ENCODE measurements around the gene SARDH.

The SARDH gene

DNA sequence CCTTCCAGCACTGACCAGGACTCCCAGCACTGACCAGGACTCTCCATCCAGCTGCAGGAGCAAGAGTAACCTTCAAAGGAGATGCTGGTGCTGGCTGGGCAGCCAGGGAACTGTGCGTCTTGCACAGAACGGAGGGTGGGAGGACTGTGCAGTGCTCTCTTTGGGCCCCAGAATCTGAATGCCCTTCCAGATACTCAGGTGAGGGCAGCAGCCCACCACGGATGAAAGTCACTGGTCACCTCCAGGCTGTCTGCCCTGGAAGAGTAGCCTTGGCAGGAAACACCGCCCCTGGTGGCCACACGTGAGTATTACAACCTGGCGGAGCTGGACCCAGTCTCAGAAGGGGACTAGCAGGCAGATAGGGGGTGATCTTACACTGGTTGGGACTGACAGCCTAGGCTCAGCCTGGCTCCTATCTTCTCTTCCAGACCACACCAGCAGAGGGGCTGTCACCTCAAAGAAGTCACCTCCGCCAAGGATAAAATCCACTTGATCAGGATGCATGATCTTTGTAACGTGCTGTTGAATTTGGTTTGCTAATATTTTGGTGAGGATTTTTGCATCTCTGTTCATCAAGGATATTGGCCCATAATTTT lies 4.8 kb upstream of the SARDH start:
- H3K4me3 ChIP-seq (ENCODE audit: low read depth, low read length): no peak overlapping the region
- peaks cover 7% of the 10 kb centered on the region for H3K27me3 ChIP-seq (replicated peaks)
- in situ Hi-C loops (cut with HindIII; ENCODE audit: low pct_ligation_motif_present, low sequenced_read_pairs): no loop called here
- TF ChIP-seq, protein P1, sequence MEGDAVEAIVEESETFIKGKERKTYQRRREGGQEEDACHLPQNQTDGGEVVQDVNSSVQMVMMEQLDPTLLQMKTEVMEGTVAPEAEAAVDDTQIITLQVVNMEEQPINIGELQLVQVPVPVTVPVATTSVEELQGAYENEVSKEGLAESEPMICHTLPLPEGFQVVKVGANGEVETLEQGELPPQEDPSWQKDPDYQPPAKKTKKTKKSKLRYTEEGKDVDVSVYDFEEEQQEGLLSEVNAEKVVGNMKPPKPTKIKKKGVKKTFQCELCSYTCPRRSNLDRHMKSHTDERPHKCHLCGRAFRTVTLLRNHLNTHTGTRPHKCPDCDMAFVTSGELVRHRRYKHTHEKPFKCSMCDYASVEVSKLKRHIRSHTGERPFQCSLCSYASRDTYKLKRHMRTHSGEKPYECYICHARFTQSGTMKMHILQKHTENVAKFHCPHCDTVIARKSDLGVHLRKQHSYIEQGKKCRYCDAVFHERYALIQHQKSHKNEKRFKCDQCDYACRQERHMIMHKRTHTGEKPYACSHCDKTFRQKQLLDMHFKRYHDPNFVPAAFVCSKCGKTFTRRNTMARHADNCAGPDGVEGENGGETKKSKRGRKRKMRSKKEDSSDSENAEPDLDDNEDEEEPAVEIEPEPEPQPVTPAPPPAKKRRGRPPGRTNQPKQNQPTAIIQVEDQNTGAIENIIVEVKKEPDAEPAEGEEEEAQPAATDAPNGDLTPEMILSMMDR (IDR thresholded peaks at IDR 0.05; ENCODE audit: low read depth, low read length, missing control alignments): peak; percentile 99
- H3K27ac ChIP-seq: no peak overlapping the region
- H3K36me3 ChIP-seq (replicated peaks): no peaks in the 10 kb centered on the region
- DNase-seq: peak; percentile 54

DNA sequence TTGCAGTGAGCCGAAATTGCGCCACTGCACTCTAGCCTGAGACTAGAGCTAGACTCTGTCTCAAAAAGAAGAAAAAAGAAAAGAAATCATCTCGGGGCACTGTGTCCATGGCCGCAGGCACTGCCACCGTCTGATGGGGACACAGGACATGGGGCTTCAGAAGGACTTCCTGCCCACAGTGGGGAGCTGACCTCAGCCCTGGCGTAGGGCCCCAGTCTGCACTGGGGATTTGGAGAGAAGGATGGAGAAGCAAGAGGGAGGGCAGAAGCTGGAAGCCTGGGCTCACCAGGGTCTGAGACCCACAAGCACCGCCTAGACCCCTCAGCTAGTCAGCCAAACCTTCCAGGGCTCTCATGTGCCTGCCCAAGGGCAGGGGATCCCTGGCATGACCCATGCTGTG lies 4.1 kb upstream of the SARDH start:
- no peak for DNase-seq
- in situ Hi-C loops (cut with HindIII; ENCODE audit: low pct_ligation_motif_present, low sequenced_read_pairs): no loop called here

DNA sequence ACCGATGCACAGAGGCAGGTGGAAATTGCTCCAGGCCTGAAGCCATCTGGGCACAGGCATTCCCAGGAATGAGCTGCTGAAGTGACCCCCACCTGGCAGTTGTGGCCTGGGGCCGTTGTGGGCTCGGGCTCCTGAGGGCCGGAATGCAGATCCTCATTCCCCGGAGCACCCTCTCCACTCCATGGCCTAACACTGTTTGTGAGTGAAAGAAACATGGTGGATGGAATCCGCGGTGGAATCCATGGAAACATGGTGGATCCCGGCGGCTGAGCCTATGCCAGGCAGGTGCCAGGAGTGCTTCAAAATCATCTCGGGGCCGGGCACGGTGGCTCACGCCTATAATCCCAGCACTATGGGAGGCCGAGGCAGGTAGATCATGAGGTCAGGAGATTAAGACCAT lies 3.6 kb upstream of the SARDH start:
- in situ Hi-C loops (cut with HindIII; ENCODE audit: low pct_ligation_motif_present, low sequenced_read_pairs): no loop called here
- H3K27me3 ChIP-seq (replicated peaks): peaks cover 3% of the 10 kb centered on the region
- no peaks in the 10 kb centered on the region for H3K36me3 ChIP-seq (replicated peaks)
- DNase-seq: no peak
- H3K27ac ChIP-seq: no peak overlapping the region
- no peak overlapping the region for H3K4me3 ChIP-seq (ENCODE audit: low read depth, low read length)
- TF ChIP-seq, protein P1 (IDR thresholded peaks at IDR 0.05; ENCODE audit: low read depth, low read length, missing control alignments): no peak

More for the DNA sequence above, 4.1 kb upstream of the SARDH start:
- Histone ChIP-seq H3K4me3 (ENCODE audit: low read depth, low read length) (no peak overlapping the region), H3K27ac (no peak overlapping the region), H3K27me3 (replicated peaks) (peaks cover 3% of the 10 kb centered on the region), H3K36me3 (replicated peaks) (no peaks in the 10 kb centered on the region)
- TF ChIP-seq, protein P1 (IDR thresholded peaks at IDR 0.05; ENCODE audit: low read depth, low read length, missing control alignments): no peak

DNA sequence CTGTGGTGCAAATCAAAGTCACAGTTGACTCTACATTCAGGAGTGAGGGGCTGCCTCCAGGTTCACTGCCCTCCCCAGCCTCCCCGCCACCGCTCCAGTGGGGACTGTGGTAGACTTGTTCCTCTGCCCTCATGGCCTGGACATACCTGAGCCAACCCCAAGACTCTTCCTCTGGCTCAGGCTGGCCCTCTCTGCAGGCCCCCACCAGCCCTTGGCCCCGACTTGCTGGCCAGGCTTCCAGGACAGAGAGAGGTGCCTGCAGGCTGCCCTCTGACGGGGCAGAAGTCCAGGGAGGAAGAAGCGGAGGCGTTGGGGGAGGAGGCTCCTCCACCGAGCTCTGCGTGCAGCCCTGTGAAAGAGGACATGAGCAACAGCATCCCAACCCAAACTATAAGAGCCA lies 2.8 kb upstream of the SARDH start:
- DNase-seq: no peak
- Histone ChIP-seq H3K27me3 (replicated peaks) (no peaks in the 10 kb centered on the region), H3K4me3 (ENCODE audit: low read depth, low read length) (no peak overlapping the region), H3K36me3 (replicated peaks) (no peaks in the 10 kb centered on the region), H3K27ac (no peak overlapping the region)
- TF ChIP-seq, protein P1 (IDR thresholded peaks at IDR 0.05; ENCODE audit: low read depth, low read length, missing control alignments): no peak
- in situ Hi-C loops (cut with HindIII; ENCODE audit: low pct_ligation_motif_present, low sequenced_read_pairs): no loop called here

DNA sequence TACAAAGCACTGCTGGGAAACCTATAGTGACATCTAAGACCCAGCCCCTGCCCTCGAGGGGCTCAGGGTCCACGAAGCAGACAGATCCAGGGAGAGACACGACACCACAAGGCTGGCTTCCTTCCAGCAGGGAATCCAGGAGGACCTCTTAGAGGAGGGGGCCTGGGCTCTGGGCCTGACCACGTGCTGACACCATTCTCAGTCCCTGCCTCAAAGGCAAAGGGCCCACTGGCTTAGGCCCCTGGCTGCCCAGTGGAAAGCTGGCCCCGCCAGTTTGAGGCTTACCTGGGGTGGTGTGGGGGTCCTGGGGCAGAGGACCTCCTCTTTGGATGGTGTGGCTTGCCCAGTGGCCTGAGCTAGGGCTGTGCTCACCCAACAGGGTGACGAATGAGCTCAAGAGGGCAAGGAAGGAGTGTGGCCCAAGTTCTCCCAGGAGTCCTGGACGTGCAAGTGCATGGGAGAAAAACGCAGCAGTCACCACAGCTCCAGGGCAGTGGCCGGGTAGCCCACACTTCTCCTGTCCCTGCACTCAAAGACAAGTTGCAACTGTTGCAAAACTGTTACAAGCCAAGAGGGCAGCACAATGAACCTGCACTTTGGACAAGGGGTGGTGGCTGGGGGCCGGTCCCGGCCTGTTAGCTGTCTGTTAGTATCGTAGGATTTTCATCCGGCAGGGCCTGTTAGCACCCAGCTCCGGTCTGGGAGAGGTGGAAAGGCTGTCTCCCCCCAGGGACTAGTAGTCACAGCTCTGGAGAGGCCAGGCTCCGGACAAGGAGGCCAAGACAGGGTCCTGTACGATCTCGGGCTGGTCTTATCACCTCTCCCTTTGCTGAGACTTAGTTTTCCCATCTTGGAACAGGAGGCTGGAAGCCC lies 1.5 kb upstream of the SARDH start:
- in situ Hi-C loops (cut with HindIII; ENCODE audit: low pct_ligation_motif_present, low sequenced_read_pairs): no loop called here
- H3K4me3 ChIP-seq (ENCODE audit: low read depth, low read length): no peak overlapping the region
- no peak for DNase-seq
- H3K27me3 ChIP-seq (replicated peaks): no peaks in the 10 kb centered on the region
- TF ChIP-seq, protein P1 (IDR thresholded peaks at IDR 0.05; ENCODE audit: low read depth, low read length, missing control alignments): no peak
- no peak overlapping the region for H3K27ac ChIP-seq
- H3K36me3 ChIP-seq (replicated peaks): no peaks in the 10 kb centered on the region
